IMR-90 (cell line): Measurements from ENCODE around the gene PRCP.

Source experiments
- MAFK ChIP-seq: IDR thresholded peaks from 2 replicates; pipeline ENCODE4 v1.6.1; 2012; ENCODE audit warnings: low read depth, low read length, improper control_type of control experiment
- MAZ ChIP-seq: IDR thresholded peaks from 2 replicates; pipeline ENCODE4 v1.6.1; 2012; ENCODE audit warnings: low read depth, mild to moderate bottlenecking, low read length, improper control_type of control experiment, moderate library complexity, borderline replicate concordance
- POLR2A ChIP-seq: IDR thresholded peaks from 2 replicates; pipeline ENCODE4 v1.6.1; 2012; ENCODE audit warnings: mild to moderate bottlenecking, low read depth, low read length
- RAD21 ChIP-seq: IDR thresholded peaks from 2 replicates; pipeline ENCODE4 v1.6.1; 2012; ENCODE audit warnings: low read length, improper control_type of control experiment
- TF ChIP-seq, protein P1 (sequence below): conservative IDR thresholded peaks from 2 replicates; pipeline ENCODE4 v1.5.1; 2012; ENCODE audit warnings: mild to moderate bottlenecking, low read depth, low read length, improper control_type of control experiment
- TF ChIP-seq, protein P2 (sequence below): fragments of 150-350 bp; IDR thresholded peaks from 2 replicates; pipeline ENCODE4 v1.6.1; 2017; ENCODE audit warnings: mild to moderate bottlenecking, antibody characterized with exemption, low read length, low read depth

DNA sequence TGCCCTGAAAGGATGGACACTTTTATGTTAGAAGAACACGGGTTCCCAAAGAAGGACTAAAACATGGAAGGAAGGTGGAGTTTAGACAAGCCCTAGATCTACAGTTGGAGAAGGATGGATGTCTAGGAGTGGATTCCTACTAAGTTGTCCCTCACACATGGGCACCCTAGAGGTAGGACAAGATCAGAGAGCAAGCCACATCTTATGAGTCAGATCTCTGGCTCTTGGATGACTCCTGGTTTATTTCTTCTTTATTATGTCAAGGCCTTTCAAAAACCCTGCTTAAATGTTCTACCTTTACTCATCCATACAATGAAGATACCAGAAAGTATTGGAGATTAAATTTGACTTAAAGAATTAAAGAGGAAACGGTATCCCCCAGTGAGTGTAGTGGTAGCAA lies 34.4 kb downstream of the PRCP start:
- TF ChIP-seq, protein P1, sequence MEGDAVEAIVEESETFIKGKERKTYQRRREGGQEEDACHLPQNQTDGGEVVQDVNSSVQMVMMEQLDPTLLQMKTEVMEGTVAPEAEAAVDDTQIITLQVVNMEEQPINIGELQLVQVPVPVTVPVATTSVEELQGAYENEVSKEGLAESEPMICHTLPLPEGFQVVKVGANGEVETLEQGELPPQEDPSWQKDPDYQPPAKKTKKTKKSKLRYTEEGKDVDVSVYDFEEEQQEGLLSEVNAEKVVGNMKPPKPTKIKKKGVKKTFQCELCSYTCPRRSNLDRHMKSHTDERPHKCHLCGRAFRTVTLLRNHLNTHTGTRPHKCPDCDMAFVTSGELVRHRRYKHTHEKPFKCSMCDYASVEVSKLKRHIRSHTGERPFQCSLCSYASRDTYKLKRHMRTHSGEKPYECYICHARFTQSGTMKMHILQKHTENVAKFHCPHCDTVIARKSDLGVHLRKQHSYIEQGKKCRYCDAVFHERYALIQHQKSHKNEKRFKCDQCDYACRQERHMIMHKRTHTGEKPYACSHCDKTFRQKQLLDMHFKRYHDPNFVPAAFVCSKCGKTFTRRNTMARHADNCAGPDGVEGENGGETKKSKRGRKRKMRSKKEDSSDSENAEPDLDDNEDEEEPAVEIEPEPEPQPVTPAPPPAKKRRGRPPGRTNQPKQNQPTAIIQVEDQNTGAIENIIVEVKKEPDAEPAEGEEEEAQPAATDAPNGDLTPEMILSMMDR, result no peak
- TF ChIP-seq MAFK, result no peak
- TF ChIP-seq, protein P2, sequence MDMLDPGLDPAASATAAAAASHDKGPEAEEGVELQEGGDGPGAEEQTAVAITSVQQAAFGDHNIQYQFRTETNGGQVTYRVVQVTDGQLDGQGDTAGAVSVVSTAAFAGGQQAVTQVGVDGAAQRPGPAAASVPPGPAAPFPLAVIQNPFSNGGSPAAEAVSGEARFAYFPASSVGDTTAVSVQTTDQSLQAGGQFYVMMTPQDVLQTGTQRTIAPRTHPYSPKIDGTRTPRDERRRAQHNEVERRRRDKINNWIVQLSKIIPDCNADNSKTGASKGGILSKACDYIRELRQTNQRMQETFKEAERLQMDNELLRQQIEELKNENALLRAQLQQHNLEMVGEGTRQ, result no peak
- no peak for TF ChIP-seq POLR2A
- TF ChIP-seq RAD21, result no peak
- no peak for TF ChIP-seq MAZ
